RWPE2 (cell line): ENCODE results near the gene CENPP.

Experiments
- ATAC-seq: fragments of 200-7000 bp; cut with Tn5 transposase; 3 replicates; pipeline ENCODE4 v1.9.1; 2021; ENCODE audit warnings: low read depth
- DNase-seq: peaks from one replicate; pipeline ENCODE4 v3.0.0-alpha.2; 2020; ENCODE audit warnings: low spot score
- H3K27ac ChIP-seq: fragments of 450-650 bp; 2 replicates; pipeline ENCODE4 v1.5.1; 2017; ENCODE audit warnings: mild to moderate bottlenecking; ENCODE audit not compliant: poor library complexity, severe bottlenecking
- H3K27me3 ChIP-seq: fragments of 250-450 bp; sonication (Bioruptor Pico); 2 replicates; pipeline ENCODE4 v1.5.1; 2021; ENCODE audit warnings: mild to moderate bottlenecking, moderate library complexity; ENCODE audit not compliant: insufficient read depth, poor library complexity, severe bottlenecking
- H3K36me3 ChIP-seq: fragments of 250-450 bp; sonication (Bioruptor Pico); 2 replicates; pipeline ENCODE4 v1.5.1; 2020; ENCODE audit warnings: low read depth, mild to moderate bottlenecking, moderate library complexity
- H3K4me1 ChIP-seq: fragments of 250-450 bp; sonication (Bioruptor Pico); 2 replicates; pipeline ENCODE4 v1.5.1; 2021; ENCODE audit warnings: mild to moderate bottlenecking, moderate library complexity; ENCODE audit not compliant: insufficient read depth, poor library complexity, severe bottlenecking
- H3K4me3 ChIP-seq: fragments of 250-450 bp; sonication (Bioruptor Pico); 2 replicates; pipeline ENCODE4 v1.5.1; 2021; ENCODE audit warnings: mild to moderate bottlenecking, moderate library complexity; ENCODE audit not compliant: severe bottlenecking
- H3K9me3 ChIP-seq: fragments of 250-450 bp; sonication (Bioruptor Pico); 2 replicates; pipeline ENCODE4 v1.5.1; 2021; ENCODE audit warnings: mild to moderate bottlenecking, moderate library complexity; ENCODE audit not compliant: severe bottlenecking
- TF ChIP-seq, protein P1 (sequence below): fragments of 450-650 bp; IDR thresholded peaks from one replicate; pipeline ENCODE4 v1.5.1; 2017; ENCODE audit warnings: mild to moderate bottlenecking, moderate library complexity; ENCODE audit not compliant: poor library complexity, severe bottlenecking

CENPP gene

DNA sequence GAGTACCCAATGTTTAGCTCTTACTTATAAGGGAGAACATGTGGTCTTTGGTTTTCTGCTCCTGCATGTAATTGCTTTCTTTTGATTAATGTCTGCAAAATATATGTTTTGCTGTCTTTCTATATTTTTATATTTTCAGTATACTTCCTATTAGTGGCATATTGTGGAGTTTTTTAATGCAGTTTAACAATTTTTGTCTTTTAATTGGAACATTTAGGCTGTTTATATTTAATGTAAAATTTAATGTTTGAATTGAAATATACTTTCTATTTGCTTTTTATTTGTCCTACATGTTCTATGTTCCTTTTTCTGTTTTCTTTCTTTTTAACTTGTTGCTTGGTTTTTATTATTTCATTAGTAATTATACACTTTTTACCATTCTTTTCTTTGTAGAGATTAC lies 205.1 kb downstream of the CENPP start:
- Histone ChIP-seq H3K4me3 (no peak overlapping the region), H3K36me3 (no peaks in the 10 kb centered on the region), H3K27ac (no peak overlapping the region), H3K4me1 (no peaks in the 10 kb centered on the region), H3K9me3 (no peaks in the 10 kb centered on the region), H3K27me3 (no peaks in the 10 kb centered on the region)
- ATAC-seq: no peak
- DNase-seq: no peak
- TF ChIP-seq, protein P1, sequence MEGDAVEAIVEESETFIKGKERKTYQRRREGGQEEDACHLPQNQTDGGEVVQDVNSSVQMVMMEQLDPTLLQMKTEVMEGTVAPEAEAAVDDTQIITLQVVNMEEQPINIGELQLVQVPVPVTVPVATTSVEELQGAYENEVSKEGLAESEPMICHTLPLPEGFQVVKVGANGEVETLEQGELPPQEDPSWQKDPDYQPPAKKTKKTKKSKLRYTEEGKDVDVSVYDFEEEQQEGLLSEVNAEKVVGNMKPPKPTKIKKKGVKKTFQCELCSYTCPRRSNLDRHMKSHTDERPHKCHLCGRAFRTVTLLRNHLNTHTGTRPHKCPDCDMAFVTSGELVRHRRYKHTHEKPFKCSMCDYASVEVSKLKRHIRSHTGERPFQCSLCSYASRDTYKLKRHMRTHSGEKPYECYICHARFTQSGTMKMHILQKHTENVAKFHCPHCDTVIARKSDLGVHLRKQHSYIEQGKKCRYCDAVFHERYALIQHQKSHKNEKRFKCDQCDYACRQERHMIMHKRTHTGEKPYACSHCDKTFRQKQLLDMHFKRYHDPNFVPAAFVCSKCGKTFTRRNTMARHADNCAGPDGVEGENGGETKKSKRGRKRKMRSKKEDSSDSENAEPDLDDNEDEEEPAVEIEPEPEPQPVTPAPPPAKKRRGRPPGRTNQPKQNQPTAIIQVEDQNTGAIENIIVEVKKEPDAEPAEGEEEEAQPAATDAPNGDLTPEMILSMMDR: no peak

DNA sequence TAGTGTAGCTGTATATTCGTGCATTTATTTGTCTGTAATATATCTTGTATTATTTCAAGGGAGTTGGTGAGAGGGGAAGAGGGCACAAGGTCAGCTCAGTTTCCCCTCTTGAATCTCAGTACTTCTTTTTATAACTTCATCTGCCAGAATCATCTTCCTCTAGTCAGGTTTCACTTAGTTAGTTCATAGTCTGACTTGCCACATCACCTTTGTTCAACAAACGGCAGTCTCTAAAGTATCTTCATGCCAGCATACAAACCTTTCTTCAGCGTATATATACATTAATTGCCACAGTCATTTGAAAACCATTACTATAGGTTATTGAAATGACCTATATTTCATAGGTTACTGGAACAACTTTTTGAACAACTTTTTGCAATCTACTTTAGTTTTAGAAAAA lies 208.5 kb downstream of the CENPP start:
- no peak for ATAC-seq
- no peaks in the 10 kb centered on the region for H3K27me3 ChIP-seq
- no peaks in the 10 kb centered on the region for H3K4me1 ChIP-seq
- no peak overlapping the region for H3K27ac ChIP-seq
- no peak overlapping the region for H3K4me3 ChIP-seq
- H3K9me3 ChIP-seq: no peaks in the 10 kb centered on the region
- TF ChIP-seq, protein P1: no peak
- no peak for DNase-seq
- H3K36me3 ChIP-seq: no peaks in the 10 kb centered on the region

DNA sequence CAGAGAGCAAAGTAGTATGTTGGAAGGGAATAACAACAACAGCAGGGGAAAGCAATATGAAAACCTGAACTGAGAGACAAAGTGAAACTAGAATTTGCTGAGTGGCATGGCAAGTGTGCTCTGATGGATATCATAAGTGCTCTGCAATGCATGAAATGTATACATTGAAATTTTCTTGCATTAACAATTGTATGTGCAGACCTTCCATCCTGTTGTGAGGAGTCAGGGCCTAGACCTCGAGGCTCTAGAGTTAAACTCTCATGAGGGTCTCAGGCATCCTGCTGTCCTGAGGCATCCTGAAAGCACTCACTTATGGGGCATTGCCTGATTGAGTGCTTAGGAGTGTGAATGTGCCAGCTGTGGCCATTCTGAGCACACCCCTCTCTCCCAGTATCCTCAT lies 208.9 kb downstream of the CENPP start:
- Histone ChIP-seq H3K4me3 (no peak overlapping the region), H3K36me3 (no peaks in the 10 kb centered on the region), H3K4me1 (no peaks in the 10 kb centered on the region), H3K27ac (no peak overlapping the region), H3K27me3 (no peaks in the 10 kb centered on the region), H3K9me3 (no peaks in the 10 kb centered on the region)
- TF ChIP-seq, protein P1: no peak
- DNase-seq (no peak), ATAC-seq (no peak)

DNA sequence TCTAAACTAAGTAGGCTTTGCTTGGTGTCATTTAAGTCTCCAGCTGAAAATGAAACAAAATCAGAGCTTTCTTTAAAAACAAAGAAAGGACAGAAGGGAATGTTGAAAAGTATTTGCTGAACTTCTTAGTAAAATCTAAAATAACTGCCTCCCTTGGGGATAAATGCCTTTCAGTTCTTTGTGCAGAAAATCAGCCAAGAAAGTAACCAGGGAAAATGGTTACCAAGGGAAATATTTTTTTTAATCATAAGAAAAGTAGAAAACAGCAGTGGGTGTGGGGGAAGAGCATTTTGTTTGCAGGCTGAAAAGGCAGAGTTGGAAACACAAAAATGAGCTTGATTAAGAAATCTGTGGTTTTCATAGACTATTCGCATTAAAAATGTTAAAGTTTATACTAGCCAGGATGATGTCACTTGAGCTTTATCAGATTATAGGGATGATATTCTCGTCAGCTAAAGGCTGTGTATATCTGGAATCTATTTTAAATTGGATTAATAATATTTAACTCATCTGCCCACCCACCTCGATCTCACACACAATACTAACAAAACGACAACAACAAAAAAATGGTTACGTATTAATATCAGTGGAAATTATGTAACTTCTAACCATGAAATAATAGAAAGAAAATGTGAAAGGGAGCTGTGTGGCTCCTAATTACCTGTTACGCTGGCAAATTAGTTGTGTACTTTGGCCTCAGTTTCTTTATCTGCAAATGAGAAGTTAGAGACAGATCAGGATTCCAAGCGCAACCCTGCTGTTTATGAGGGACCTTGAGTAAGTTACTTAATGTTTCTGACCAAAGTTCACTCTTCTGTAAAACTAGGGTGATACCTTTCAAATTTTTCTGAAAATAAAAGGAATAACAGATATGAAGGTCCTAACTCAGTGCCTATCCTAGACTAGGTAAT lies 210.4 kb downstream of the CENPP start, which contains the start of gene ECM2:
Gene ECM2, minus strand, starts transcription at position 51 of the 911 bp plus-strand sequence. CDS start 13,124 bp downstream, outside the sequence.
- TF ChIP-seq, protein P1: no peak
- Histone ChIP-seq H3K4me3 (no peak within 1 kb of the TSS), H3K27ac (no peak within 1 kb of the TSS), H3K9me3 (no peaks in the 10 kb centered on the region), H3K27me3 (no peaks in the 10 kb centered on the region), H3K36me3 (no peaks in the 10 kb centered on the region), H3K4me1 (no peaks in the 10 kb centered on the region)
- DNase-seq: no peak
- ATAC-seq: no peak

DNA sequence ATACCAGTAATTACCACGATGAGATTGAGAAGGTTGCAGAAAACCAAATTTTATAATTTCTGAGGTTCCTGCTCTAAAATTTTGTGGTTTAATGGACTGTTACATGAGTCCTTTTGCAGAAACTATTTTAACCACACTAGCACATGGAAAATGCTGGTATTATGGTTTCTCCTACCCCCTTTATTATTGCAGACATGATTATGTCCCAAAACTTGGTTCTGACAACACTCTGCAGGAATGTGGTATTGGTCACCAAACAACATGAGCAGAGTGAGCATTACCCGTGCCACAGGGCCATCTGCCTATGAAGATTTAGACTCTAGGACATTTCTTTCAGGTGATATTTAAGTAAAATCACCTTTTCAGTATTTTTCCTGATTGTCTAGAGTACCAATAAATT lies 212.8 kb downstream of the CENPP start:
- TF ChIP-seq, protein P1: no peak
- H3K4me3 ChIP-seq: no peak overlapping the region
- ATAC-seq (no peak), DNase-seq (no peak)
- H3K4me1 ChIP-seq: no peaks in the 10 kb centered on the region
- no peaks in the 10 kb centered on the region for H3K27me3 ChIP-seq
- H3K9me3 ChIP-seq: no peaks in the 10 kb centered on the region
- H3K36me3 ChIP-seq: no peaks in the 10 kb centered on the region
- H3K27ac ChIP-seq: no peak overlapping the region
